Measurements from ENCODE around the gene THOC3. TPM values are rescaled to one million over a fixed set of nuclear protein-coding genes. Genes with fewer than 3 reads are reported as not detected.
"Not testable (repeated sequence)": the region's sequence is repeated elsewhere in the genome, so short reads cannot be mapped to it uniquely, and the experiment has no call there.

Gene THOC3
- total RNA-seq: 21.5 TPM

DNA sequence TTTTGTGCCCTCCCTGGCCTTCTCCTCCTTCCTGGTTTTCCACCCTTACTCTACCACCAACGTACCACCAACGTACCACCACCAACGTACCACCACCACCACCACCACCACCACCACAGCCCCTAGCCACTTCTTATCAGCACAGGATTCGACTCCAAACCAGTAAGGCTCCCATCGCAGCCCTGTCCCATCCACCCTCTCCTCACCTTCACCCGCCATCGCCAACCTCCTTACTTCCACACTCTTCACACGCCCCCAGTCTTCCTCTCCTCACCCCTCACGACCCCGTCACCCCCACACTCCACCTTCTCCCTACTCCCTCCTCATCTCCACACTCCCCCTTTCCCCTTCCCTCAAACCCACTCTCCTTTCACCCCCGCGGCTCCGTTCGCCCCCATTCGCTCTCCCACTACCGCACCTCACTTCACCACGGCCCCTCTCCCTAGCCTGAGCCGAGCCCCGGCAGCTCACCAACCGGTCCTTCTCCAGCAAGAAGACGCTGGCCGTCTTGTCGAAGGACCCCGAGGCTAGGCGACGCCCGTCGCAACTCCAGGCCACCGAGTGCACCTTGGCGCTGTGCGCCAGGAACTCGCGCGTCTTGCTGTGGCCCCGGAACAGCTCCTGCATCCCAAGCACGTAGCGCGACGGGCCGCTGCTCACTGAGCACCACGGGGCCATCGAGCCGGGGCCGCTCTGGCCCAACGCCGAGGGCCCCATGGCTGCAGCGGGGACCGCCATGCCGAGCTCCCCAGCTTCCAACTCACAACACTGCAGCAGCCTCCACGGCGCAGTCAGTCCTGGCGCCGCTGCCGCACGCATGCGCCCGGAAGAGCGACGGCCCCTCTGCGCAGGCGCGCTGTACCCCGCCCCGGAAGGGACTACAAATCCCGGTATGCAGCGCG, at the start of gene THOC3:
Gene THOC3, minus strand, starts transcription at position 845 of the 902 bp plus-strand sequence. Its CDS starts 107 bp downstream, at position 738.
- peak; percentile 100 for ATAC-seq
- peak; percentile 85 for DNase-seq (ENCODE audit: low spot score)

- not testable (repeated sequence) for ATAC-seq; DNase-seq (ENCODE audit: low spot score)
These were observed 49.2 kb upstream of the THOC3 start for GRCh38 chr5:176017324-176017723.

- not testable (repeated sequence) for DNase-seq (ENCODE audit: low spot score); ATAC-seq
These were observed 46.2 kb upstream of the THOC3 start for GRCh38 chr5:176014360-176014759.

- DNase-seq (ENCODE audit: low spot score); ATAC-seq: not testable (repeated sequence)
These were observed 43.0 kb upstream of the THOC3 start for GRCh38 chr5:176011088-176011487.

DNA sequence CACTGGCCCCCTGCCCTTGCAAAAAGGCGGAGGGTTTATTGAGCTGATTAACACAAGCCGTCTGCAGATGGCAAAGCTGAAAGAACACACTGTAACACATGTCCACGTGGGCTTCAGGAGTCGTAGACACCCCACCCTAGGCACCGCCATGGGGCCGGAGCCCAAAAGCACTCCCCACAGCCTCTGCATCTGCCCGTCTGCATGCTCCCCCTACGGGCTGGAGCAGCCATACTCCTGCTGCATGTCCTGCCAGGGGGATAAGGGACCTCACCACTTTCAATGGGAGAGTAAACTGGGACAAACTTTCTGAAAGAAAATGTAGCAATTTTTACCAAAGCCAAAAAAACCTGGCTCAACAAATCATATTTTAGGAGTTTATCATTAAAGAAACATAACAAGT, 42.1 kb upstream of the THOC3 start:
- ATAC-seq; DNase-seq (ENCODE audit: low spot score): not testable (repeated sequence)

- not testable (repeated sequence) for DNase-seq (ENCODE audit: low spot score); ATAC-seq
These were observed 39.1 kb upstream of the THOC3 start for GRCh38 chr5:176007220-176007619.

DNA sequence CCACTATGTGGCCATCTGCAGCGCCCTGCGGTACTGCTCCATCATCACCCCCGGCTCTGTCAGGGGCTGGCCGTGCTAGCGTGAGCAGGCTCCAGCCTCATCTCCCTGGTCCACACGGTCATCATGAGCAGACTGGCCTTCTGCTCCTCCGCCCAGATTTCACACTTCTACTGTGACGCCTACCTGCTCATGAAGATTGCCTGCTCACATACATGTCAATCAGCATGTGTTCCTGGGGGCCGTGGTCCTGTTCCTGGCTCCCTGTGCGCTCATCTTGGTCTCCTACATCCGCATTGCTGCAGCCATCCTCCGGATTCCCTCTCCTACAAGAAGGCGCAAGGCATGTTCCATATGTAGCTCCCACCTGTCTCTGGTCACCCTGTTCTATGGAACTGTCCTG, 38.7 kb upstream of the THOC3 start:
- not testable (repeated sequence) for DNase-seq (ENCODE audit: low spot score); ATAC-seq

DNA sequence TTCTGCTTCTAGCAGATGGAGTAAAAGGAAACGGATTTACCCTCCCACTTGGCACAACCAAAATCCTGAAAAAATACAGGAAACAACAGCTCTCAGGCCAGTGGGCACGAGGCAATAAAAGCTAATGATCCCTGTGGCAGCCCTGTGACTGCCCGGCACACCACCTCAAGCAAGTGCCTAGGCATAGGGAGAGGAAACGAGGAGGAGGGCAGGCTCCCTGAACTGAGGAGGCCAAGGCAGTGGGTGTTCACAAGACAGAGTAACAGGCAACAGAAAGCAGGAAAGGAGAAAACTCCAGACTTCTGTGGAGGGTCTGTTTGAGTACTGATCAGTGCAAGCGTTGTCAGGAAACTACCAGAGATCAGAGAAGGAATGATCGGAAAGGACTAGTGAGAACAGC, 29.9 kb upstream of the THOC3 start:
- not testable (repeated sequence) for DNase-seq (ENCODE audit: low spot score); ATAC-seq

DNA sequence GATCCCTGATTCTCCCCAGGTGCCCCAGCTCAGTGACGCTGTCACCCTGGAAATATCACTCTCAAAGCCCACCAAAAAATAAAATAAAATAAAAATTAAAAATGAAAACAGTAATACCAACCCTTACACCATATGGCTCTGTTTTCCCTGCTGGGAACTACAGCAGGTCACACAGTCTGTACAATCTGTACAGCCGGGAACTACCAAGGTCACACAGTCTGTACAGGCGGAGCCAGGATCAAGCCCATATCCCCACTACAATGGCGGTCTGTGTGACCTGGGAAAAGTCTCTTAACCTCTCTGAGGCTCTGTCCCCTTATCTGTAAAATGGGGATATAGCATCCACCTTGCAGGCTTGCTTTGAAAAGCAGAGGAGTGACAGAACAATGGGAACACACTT, 29.4 kb upstream of the THOC3 start:
- not testable (repeated sequence) for ATAC-seq; DNase-seq (ENCODE audit: low spot score)

DNA sequence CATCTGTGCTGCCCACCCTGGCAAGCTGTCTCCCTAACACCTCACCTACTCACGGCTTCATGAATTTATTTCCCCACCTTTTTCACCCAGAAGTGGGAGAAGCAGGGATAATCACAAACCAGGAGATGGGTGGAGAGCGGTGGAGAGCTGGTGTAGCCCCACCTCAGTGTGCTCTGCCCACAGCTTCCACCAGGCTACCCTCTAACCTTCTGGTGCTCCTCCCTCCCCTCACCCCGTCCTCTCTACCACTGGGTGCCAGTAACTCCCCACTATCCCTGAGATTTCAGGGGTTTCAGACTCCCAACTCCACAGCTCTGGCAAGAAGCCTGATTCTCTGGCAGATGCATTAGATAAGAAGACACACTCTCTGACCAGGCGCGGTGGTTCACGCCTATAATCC, 28.7 kb upstream of the THOC3 start:
- not testable (repeated sequence) for ATAC-seq

GRCh38 chr5:175995506-175995905, 27.4 kb upstream of the THOC3 start:
- not testable (repeated sequence) for ATAC-seq; DNase-seq (ENCODE audit: low spot score)

More for the DNA sequence above, 28.7 kb upstream of the THOC3 start:
- DNase-seq (ENCODE audit: low spot score): not testable (repeated sequence)

- ATAC-seq; DNase-seq (ENCODE audit: low spot score): not testable (repeated sequence)
These were observed 11.4 kb upstream of the THOC3 start for GRCh38 chr5:175979371-175979995.

GRCh38 chr5:175968381-175968780, 266 bp upstream of the THOC3 start:
- DNase-seq (ENCODE audit: low spot score): not testable (repeated sequence)

GRCh38 chr5:175962329-175962728, 5.8 kb downstream of the THOC3 start:
- DNase-seq (ENCODE audit: low spot score); ATAC-seq: not testable (repeated sequence)

More at GRCh38 chr5:175968381-175968780, 266 bp upstream of the THOC3 start:
- peak; percentile 68 for ATAC-seq

GRCh38 chr5:175960228-175960627, 7.9 kb downstream of the THOC3 start:
- ATAC-seq; DNase-seq (ENCODE audit: low spot score): not testable (repeated sequence)

- not testable (repeated sequence) for DNase-seq (ENCODE audit: low spot score); ATAC-seq
These were observed 9.6 kb downstream of the THOC3 start for GRCh38 chr5:175958515-175958914.

GRCh38 chr5:175954107-175954506, 14.0 kb downstream of the THOC3 start:
- not testable (repeated sequence) for ATAC-seq

GRCh38 chr5:175952810-175953209, 15.3 kb downstream of the THOC3 start:
- not testable (repeated sequence) for DNase-seq (ENCODE audit: low spot score)
- peak; percentile 2 for ATAC-seq

More at GRCh38 chr5:175954107-175954506, 14.0 kb downstream of the THOC3 start:
- DNase-seq (ENCODE audit: low spot score): not testable (repeated sequence)

DNA sequence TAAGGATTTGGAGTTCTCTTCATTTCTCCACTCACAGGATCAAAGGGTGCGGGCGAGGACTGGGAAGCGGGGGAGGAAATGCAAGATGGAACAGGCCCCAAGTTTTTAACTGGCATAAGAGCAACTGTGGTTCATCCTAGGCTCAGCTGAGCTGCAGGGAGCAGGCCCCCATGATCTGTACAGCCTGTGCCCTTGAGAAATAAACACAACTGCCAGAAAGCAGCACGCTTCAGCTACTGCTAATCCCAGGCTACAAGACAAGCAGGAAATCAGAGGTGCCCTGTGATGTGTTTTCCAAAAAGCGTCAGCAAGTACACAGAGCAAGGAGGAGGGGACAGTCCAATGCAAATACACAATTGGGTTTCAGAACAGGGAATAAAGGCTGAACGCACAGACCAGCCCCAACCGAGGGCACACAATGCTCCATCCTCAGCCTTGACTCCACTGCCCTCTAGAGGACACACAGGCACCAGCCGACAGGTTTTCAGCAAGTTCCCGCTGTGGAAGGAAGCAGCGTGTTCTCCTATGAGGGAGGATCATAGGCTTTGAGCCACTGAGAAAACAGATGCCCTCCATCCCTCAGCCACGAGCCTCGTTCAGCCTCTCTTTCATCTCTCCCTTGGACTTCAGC, 16.7 kb downstream of the THOC3 start:
- ATAC-seq: peak; percentile 84
- DNase-seq (ENCODE audit: low spot score): not testable (repeated sequence)

- not testable (repeated sequence) for DNase-seq (ENCODE audit: low spot score)
- peak; percentile 66 for ATAC-seq
These were observed 19.6 kb downstream of the THOC3 start for GRCh38 chr5:175948329-175949108.
